Esophagus squamous epithelium (tissue), 5 donors: ENCODE data around the gene BPNT1. TPM values are rescaled to one million over a fixed set of nuclear protein-coding genes. Genes with fewer than 3 reads are reported as not detected.
"Not testable (repeated sequence)": the region's sequence is repeated elsewhere in the genome, so short reads cannot be mapped to it uniquely, and the experiment has no call there.

ENCODE experiments used
- DNase-seq: peaks from one replicate; lab custom pipeline; 2025; lab: John Stamatoyannopoulos, UW
- H3K27ac ChIP-seq, 4 donors: fragments of 200-600 bp; sonication (generic); one replicate each; pipeline ENCODE4 v1.5.1; 2016 to 2019; ENCODE audit warnings: mild to moderate bottlenecking in 1 of 4
- H3K27me3 ChIP-seq, 4 donors: fragments of 200-600 bp; sonication (generic); 1 replicate in 3 of 4; 2 replicates in 1 of 4; pipeline versions ENCODE4 v1.5.1 to v1.6.0; 2017 to 2021; ENCODE audit warnings: antibody characterized with exemption in 1 of 4
- H3K36me3 ChIP-seq, 3 donors: fragments of 200-600 bp; sonication (generic); one replicate each; pipeline ENCODE4 v1.5.1; 2016 to 2019
- H3K4me1 ChIP-seq, 3 donors: fragments of 200-600 bp; sonication (generic); one replicate each; pipeline ENCODE4 v1.5.1; 2017 to 2019
- H3K4me3 ChIP-seq, 4 donors: fragments of 200-600 bp; sonication (generic); 1 replicate in 3 of 4; 2 replicates in 1 of 4; pipeline ENCODE4 v1.5.1; 2016 to 2019; ENCODE audit warnings: mild to moderate bottlenecking in 2 of 4, moderate library complexity in 1 of 4
- H3K9me3 ChIP-seq, 3 donors: fragments of 200-600 bp; sonication (generic); one replicate each; pipeline ENCODE4 v1.5.1; 2016 to 2019
- CTCF ChIP-seq, 6 experiments: fragments of 450-650 bp in 4 of 6; fragments of 200-600 bp in 2 of 6; sonication (generic) in 2 of 6; IDR thresholded peaks; one replicate each; pipeline ENCODE4 v1.5.1; 2016 to 2019; ENCODE audit warnings: antibody characterized with exemption in 6 of 6, mild to moderate bottlenecking in 4 of 6, moderate library complexity in 4 of 6
- POLR2A ChIP-seq, 4 donors: fragments of 450-650 bp; IDR thresholded peaks; one replicate each; pipeline ENCODE4 v1.6.1; 2017; ENCODE audit warnings: antibody characterized with exemption in 4 of 4, mild to moderate bottlenecking in 4 of 4, moderate library complexity in 3 of 4
- WGBS, 2 donors: methylation state at CpG; one replicate each; pipeline ENCODE4 v1.1.5; 2018; 5-methylcytosine and 5-hydroxymethylcytosine counted together
- intact Hi-C: fragments of 100-400 bp; cut with DNase I; formaldehyde crosslinking; loops from one replicate; pipeline ENCODE4 v1.15.0; 2022
- total RNA-seq, 4 donors: library from RNA; depleted of rRNA; stranded (reverse); fragments of >200 nt; gene quantifications; one replicate each; pipeline ENCODE4 v1.1.0, GENCODE V29; 2016
- donor health status: DM: yes; HTN: yes; CAD: no.

BPNT1 gene
- total RNA-seq, 4 donors from 2014 or later, result 18.1 to 37.3 (median 23.3) TPM

- Histone ChIP-seq H3K27me3 (no peaks in the 10 kb centered on the region), H3K4me1 (peaks cover 10 to 25% (median 10%) of the 10 kb centered on the region in 3 donors), H3K9me3 (no peaks in the 10 kb centered on the region), H3K27ac (no peak overlapping the region), H3K36me3 (peaks cover 0 to 34% (median 8%) of the 10 kb centered on the region in 3 donors), H3K4me3 (no peak overlapping the region)
- intact Hi-C loops, result loop anchor here (10.0 kb wide), 1 partner anchor 51 kb away; the partner anchor contains the start of gene IARS2
- no peak for TF ChIP-seq CTCF (IDR thresholded peaks at IDR 0.05)
- no peak for TF ChIP-seq POLR2A (IDR thresholded peaks at IDR 0.05)
- DNase-seq, result no peak
- 86 to 89% methylated on average over 2 of the region's 2 CpGs for WGBS, 2 donors
Observed at GRCh38 chr1:220043646-220044045, 45.9 kb downstream of the BPNT1 start.

- no peak for TF ChIP-seq POLR2A (IDR thresholded peaks at IDR 0.05)
- no peak for TF ChIP-seq CTCF (IDR thresholded peaks at IDR 0.05)
- WGBS, 2 donors, result 87 to 89% methylated on average over 5 of the region's 5 CpGs
- Histone ChIP-seq H3K4me1 (peaks cover 4 to 12% (median 4%) of the 10 kb centered on the region in 3 donors), H3K36me3 (peaks cover 0 to 61% (median 11%) of the 10 kb centered on the region in 3 donors), H3K27me3 (no peaks in the 10 kb centered on the region), H3K9me3 (no peaks in the 10 kb centered on the region), H3K27ac (no peak overlapping the region), H3K4me3 (no peak overlapping the region)
- DNase-seq, result no peak
- intact Hi-C loops, result loop anchor here (10.0 kb wide), 1 partner anchor 55 kb away; the partner anchor contains the start of gene IARS2
Observed at GRCh38 chr1:220040028-220040596, 49.5 kb downstream of the BPNT1 start.

- H3K27ac ChIP-seq, result no peak overlapping the region
- no peak for TF ChIP-seq POLR2A (IDR thresholded peaks at IDR 0.05)
- TF ChIP-seq CTCF (IDR thresholded peaks at IDR 0.05), result no peak
- H3K27me3 ChIP-seq, result no peaks in the 10 kb centered on the region
- intact Hi-C loops, result no loop called here
- H3K36me3 ChIP-seq, result peaks cover 0 to 75% (median 11%) of the 10 kb centered on the region in 3 donors
- no peak overlapping the region for H3K4me3 ChIP-seq
- 85 to 90% methylated on average over 3 to 4 of the region's 4 CpGs for WGBS, 2 donors
- no peak for DNase-seq
- no peaks in the 10 kb centered on the region for H3K4me1 ChIP-seq
- no peaks in the 10 kb centered on the region for H3K9me3 ChIP-seq
Observed at GRCh38 chr1:220038640-220039039, 50.9 kb downstream of the BPNT1 start.

GRCh38 chr1:220037810-220038209 lies 51.8 kb downstream of the BPNT1 start:
- peaks cover 0 to 84% (median 11%) of the 10 kb centered on the region in 3 donors for H3K36me3 ChIP-seq
- H3K4me3 ChIP-seq, H3K9me3 ChIP-seq, H3K4me1 ChIP-seq, H3K27me3 ChIP-seq, H3K27ac ChIP-seq, DNase-seq, intact Hi-C loops: not testable (repeated sequence)
- WGBS, 2 donors, result 76 to 81% methylated on average over 3 of the region's 3 CpGs

- Histone ChIP-seq H3K9me3 (no peaks in the 10 kb centered on the region), H3K27me3 (no peaks in the 10 kb centered on the region), H3K36me3 (peaks cover 0 to 91% (median 0%) of the 10 kb centered on the region in 3 donors), H3K27ac (no peak overlapping the region), H3K4me1 (no peaks in the 10 kb centered on the region), H3K4me3 (no peak overlapping the region)
- TF ChIP-seq CTCF (IDR thresholded peaks at IDR 0.05) (no peak), POLR2A (IDR thresholded peaks at IDR 0.05) (no peak)
- WGBS, 2 donors, result 73 to 74% methylated on average over 2 to 3 of the region's 3 CpGs
- intact Hi-C loops, result no loop called here
- DNase-seq, result no peak
Observed at GRCh38 chr1:220032911-220033310, 56.7 kb downstream of the BPNT1 start.
